ENCODE measurements around the gene SEC14L5.

SEC14L5 gene

DNA sequence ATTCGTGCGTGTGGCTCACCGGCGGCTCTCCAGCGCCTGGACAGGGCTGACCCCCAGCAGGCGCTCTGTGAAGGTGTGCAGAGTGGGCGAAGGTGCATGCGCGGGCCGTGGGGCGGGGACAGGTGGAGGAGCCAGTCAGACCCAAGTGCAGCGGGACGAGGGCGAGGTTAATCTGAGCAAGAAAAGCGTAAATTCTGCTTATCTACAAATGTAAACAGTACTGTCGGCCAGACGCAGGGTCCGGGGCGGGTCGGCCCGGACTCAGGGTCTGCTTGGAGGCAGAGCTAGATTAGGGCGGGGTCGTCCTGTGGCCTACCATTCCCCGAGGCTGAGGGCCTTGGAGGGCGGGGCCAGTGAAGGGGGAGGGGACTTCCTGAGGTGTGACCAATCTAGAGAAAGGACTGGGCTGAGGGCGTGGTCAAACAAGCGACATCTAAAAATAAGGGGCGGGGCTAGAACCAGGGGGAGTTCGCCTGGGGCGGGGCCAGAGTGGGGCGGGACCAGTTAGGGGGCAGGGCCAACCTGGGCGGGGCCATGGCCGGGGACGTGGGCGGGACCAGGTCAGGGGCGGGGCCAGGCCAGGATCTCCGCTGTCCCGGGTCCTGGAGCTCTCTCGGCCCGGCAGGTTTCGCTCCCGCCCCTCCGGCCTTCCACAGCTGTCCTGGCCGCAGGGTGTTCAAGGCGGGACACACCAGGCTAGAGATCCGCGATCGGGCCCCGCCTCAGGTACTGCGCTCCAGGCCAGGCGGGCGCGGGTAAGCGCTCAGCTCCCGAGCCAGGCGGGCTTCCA is at the start of gene SEC14L5:
Gene SEC14L5 (plus strand): TSS at position 611 of the 790 bp plus-strand sequence. CDS start 994 bp downstream, outside the sequence.
- Histone ChIP-seq H3K27me3 (ENCODE audit: low read depth, low read length) (no peaks in the 10 kb centered on the region), H3K36me3 (ENCODE audit: control insufficient read depth in 1 of 2, insufficient read depth in 2 of 2, low read length in 2 of 2) (no peaks in the 10 kb centered on the region), H3K4me3 (ENCODE audit: low read depth in 1 of 2, low read length in 2 of 2) (peak within 1 kb of the TSS; percentile 59 to 81), H3K27ac (ENCODE audit: low read length) (peak within 1 kb of the TSS; percentile 29), H3K4me1 (ENCODE audit: control insufficient read depth in 1 of 2, insufficient read depth in 2 of 2, low read length in 2 of 2) (peaks cover 0 to 21% of the 10 kb centered on the region in 2 donors), H3K9me3 (ENCODE audit: control insufficient read depth in 1 of 2, low read length in 2 of 2) (no peaks in the 10 kb centered on the region)

DNA sequence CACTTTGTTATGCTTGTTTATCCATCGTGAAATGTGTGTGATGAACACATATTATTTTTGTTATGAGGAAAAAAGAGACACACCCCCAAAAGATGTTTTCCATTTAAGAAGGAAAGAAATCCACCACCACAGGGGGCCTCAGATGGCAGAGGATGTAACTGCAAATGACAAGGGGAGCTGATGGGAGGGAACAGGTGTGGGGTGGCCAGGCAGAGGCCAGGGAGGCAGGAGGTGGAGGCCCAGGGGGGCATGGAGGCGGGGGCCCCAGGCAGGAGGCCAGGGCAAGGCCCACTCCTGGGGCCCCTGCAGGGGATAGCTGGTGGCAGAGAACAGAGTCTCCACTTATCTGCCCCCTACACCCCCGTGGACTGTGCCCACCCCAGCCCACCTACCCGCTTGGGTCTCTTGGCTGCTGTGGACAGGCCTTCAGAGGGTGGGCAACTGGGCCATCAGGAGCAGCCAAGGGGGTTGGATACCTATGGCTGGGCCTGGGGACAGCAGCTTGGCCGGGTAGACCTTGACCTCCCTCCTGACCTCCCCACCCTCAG is 49.2 kb upstream of the SEC14L5 start:
- H3K36me3 ChIP-seq (ENCODE audit: control insufficient read depth in 1 of 2, insufficient read depth in 2 of 2, low read length in 2 of 2) = no peaks in the 10 kb centered on the region

DNA sequence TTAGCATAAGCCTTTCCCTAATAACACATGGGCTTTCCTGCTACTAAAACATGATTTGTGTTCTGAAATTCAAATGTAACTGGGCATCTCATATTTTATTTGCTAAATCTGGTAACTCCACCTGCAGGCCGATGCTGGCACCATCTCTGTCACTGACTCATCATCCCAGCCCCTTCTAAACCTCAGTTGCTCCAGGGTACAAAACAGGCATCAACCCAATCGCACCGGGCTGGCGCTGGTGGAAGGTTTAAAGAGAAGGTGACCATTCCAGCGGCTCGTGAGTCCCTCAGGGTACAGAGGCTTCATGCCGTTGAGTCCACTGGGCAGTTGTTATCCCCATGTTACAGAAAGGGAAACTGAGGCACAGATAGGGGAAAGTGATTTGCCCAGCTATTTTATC is 48.3 kb upstream of the SEC14L5 start:
- no peaks in the 10 kb centered on the region for H3K4me1 ChIP-seq (ENCODE audit: control insufficient read depth in 1 of 2, insufficient read depth in 2 of 2, low read length in 2 of 2)
- H3K27me3 ChIP-seq (ENCODE audit: low read depth, low read length) = no peaks in the 10 kb centered on the region

More for the DNA sequence above, 49.2 kb upstream of the SEC14L5 start:
- H3K4me3 ChIP-seq (ENCODE audit: low read depth in 1 of 2, low read length in 2 of 2) = no peak overlapping the region
- H3K27ac ChIP-seq (ENCODE audit: low read length) = no peak overlapping the region
- no peaks in the 10 kb centered on the region for H3K9me3 ChIP-seq (ENCODE audit: control insufficient read depth in 1 of 2, low read length in 2 of 2)
- no peaks in the 10 kb centered on the region for H3K27me3 ChIP-seq (ENCODE audit: low read depth, low read length)
- H3K4me1 ChIP-seq (ENCODE audit: control insufficient read depth in 1 of 2, insufficient read depth in 2 of 2, low read length in 2 of 2) = no peaks in the 10 kb centered on the region

DNA sequence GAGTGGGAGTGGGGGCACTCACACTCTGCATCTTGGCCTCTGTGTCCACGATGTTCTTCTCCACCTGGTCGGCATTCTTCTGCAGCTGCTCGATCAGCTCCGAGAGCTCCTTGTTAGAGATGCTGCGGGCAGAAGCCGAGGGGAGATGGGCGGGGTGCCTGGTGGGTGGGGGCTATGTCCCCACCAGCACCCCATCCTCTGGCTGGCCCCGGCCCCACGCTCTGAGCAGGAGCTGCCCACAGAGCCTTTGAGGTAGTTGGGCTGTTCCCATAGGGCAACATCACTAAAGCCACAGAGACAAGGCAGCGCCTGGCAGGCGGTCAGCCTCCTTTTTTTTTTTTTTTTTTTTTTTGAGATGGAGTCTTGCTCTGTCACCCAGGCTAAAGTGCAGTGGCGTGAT is 47.3 kb upstream of the SEC14L5 start:
- no peak overlapping the region for H3K27ac ChIP-seq (ENCODE audit: low read length)

More for the DNA sequence above, 48.3 kb upstream of the SEC14L5 start:
- Histone ChIP-seq H3K9me3 (ENCODE audit: control insufficient read depth in 1 of 2, low read length in 2 of 2) (no peaks in the 10 kb centered on the region), H3K4me3 (ENCODE audit: low read depth in 1 of 2, low read length in 2 of 2) (no peak overlapping the region), H3K36me3 (ENCODE audit: control insufficient read depth in 1 of 2, insufficient read depth in 2 of 2, low read length in 2 of 2) (no peaks in the 10 kb centered on the region), H3K27ac (ENCODE audit: low read length) (no peak overlapping the region)

DNA sequence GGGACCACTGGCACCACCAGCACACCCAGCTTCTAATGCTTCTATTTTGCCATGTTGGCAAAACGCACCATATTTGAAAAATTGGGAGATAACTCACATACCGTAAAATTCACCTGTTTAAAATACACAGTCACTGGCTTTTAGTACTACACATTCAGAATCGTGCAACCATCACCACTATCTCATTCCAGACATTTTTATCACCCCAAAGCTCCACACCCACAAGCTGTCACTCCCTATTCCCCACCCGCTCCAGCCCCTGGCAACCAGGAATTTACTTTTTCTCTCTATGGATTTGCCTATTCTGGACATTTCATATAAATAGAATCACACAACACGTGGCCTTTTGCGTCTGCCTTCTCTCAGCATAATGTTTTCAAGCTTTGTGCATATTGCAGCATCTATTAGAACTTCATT is 46.2 kb upstream of the SEC14L5 start:
- no peak overlapping the region for H3K4me3 ChIP-seq (ENCODE audit: low read depth in 1 of 2, low read length in 2 of 2)
- no peak overlapping the region for H3K27ac ChIP-seq (ENCODE audit: low read length)
- H3K36me3 ChIP-seq (ENCODE audit: control insufficient read depth in 1 of 2, insufficient read depth in 2 of 2, low read length in 2 of 2) = no peaks in the 10 kb centered on the region
- no peaks in the 10 kb centered on the region for H3K9me3 ChIP-seq (ENCODE audit: control insufficient read depth in 1 of 2, low read length in 2 of 2)
- H3K4me1 ChIP-seq (ENCODE audit: control insufficient read depth in 1 of 2, insufficient read depth in 2 of 2, low read length in 2 of 2) = no peaks in the 10 kb centered on the region
- no peaks in the 10 kb centered on the region for H3K27me3 ChIP-seq (ENCODE audit: low read depth, low read length)

More for the DNA sequence above, 47.3 kb upstream of the SEC14L5 start:
- no peaks in the 10 kb centered on the region for H3K36me3 ChIP-seq (ENCODE audit: control insufficient read depth in 1 of 2, insufficient read depth in 2 of 2, low read length in 2 of 2)
- H3K4me3 ChIP-seq (ENCODE audit: low read depth in 1 of 2, low read length in 2 of 2) = no peak overlapping the region
- no peaks in the 10 kb centered on the region for H3K27me3 ChIP-seq (ENCODE audit: low read depth, low read length)
- H3K4me1 ChIP-seq (ENCODE audit: control insufficient read depth in 1 of 2, insufficient read depth in 2 of 2, low read length in 2 of 2) = no peaks in the 10 kb centered on the region
- no peaks in the 10 kb centered on the region for H3K9me3 ChIP-seq (ENCODE audit: control insufficient read depth in 1 of 2, low read length in 2 of 2)

DNA sequence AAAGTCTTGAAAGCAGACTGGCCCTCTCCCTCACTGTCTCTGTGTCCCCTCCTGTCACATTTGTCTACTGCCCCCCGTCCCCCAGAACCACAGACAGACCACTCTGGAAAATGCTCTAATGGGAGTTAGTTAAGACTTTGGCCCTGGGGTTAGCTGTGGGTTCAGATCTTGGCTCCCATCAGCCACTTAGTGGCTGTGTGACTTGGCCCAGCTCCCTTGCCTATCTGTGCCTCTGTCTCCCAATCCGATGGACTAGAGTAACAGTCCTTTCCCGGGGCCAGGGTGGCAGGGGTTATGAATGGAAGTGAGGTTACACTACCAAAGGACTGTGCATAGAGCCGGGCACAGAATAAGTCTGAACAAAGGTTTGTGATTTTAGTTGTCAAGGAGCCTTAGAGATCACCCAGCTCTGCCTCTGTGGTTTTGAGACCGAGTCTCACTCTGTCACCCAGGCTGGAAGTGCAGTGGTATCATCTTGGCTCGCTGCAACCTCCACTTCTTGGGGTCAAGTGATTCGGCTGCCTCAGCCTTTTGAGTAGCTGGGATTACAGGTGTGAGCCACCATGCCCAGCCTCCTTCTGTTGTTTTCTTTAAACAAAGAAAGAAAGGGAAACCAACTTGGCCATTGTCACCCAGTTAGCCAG is 44.9 kb upstream of the SEC14L5 start:
- Histone ChIP-seq H3K36me3 (ENCODE audit: control insufficient read depth in 1 of 2, insufficient read depth in 2 of 2, low read length in 2 of 2) (no peaks in the 10 kb centered on the region), H3K4me3 (ENCODE audit: low read depth in 1 of 2, low read length in 2 of 2) (no peak overlapping the region), H3K27me3 (ENCODE audit: low read depth, low read length) (no peaks in the 10 kb centered on the region), H3K4me1 (ENCODE audit: control insufficient read depth in 1 of 2, insufficient read depth in 2 of 2, low read length in 2 of 2) (no peaks in the 10 kb centered on the region), H3K27ac (ENCODE audit: low read length) (no peak overlapping the region), H3K9me3 (ENCODE audit: control insufficient read depth in 1 of 2, low read length in 2 of 2) (no peaks in the 10 kb centered on the region)

DNA sequence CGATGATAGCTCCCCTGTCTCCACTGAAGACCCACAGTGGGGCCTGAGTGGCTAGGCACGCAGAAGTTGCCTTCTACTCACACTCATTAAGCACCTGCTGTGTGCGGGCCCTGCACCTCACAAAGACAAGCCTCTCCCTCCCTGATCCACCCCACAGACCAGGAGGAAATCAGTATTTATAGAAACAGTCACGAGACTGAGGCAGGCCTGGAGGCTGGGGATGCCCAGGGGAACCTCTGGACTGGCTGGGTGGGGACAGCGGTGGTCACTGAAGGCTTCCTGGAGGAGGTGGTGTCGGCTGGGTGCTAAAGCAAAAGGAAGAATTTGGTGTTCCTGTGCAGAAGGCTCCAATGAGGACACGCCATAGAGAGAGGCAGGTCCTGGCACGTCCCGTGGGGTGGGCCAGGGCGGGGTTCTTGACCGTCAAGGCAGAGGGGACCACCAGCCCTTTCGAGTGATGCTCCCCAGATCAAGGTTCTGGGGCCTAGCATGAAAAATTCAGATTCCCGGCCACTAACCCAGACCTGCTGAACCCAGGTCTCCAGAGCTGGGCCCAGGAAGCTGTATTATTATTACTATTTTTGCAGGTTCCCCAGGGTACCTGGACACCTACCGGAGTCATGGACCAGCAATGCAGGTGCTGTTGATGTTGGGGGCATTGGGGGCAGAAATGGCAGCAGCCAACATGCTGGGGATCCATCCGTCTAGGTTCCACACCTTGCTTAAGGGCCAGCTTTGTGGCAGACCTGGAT is 44.2 kb upstream of the SEC14L5 start:
- no peak overlapping the region for H3K4me3 ChIP-seq (ENCODE audit: low read depth in 1 of 2, low read length in 2 of 2)
- H3K27ac ChIP-seq (ENCODE audit: low read length) = no peak overlapping the region
- no peaks in the 10 kb centered on the region for H3K9me3 ChIP-seq (ENCODE audit: control insufficient read depth in 1 of 2, low read length in 2 of 2)
- no peaks in the 10 kb centered on the region for H3K4me1 ChIP-seq (ENCODE audit: control insufficient read depth in 1 of 2, insufficient read depth in 2 of 2, low read length in 2 of 2)
- no peaks in the 10 kb centered on the region for H3K27me3 ChIP-seq (ENCODE audit: low read depth, low read length)
- no peaks in the 10 kb centered on the region for H3K36me3 ChIP-seq (ENCODE audit: control insufficient read depth in 1 of 2, insufficient read depth in 2 of 2, low read length in 2 of 2)

DNA sequence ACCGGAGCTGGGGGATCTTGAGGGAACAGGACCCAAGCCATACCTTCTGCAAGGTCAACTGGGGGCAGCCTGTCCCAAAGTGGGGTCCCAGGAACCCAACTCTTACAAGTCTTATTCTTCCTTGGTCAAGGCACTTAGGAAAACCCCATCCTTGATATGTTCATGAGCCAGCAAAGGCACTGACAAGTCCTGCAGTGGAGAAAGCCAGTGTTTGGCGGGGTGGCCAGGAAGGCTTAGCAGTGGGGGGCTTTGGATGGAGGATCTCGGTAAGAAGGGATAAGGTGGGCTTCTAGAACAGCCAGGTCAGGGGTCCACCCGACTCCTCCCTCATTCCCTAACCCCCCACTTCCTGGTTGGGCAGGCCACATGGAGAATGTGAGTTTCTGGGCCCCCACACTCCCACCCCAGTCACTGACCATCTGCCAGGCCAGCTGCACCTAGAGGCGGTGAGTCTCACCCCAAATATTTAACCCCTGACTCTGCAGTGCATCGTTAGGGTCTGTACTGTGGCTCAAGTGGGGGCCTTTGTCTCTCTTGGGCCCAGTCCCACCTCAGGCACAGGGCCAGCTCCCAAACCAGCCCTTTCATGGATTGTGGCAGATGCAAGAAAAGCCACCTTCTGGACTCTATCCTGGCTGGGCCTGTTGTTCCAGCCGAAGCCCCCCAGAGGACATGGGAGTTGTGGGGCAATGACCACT is 43.5 kb upstream of the SEC14L5 start:
- Histone ChIP-seq H3K27me3 (ENCODE audit: low read depth, low read length) (no peaks in the 10 kb centered on the region), H3K4me3 (ENCODE audit: low read depth in 1 of 2, low read length in 2 of 2) (no peak overlapping the region), H3K4me1 (ENCODE audit: control insufficient read depth in 1 of 2, insufficient read depth in 2 of 2, low read length in 2 of 2) (no peaks in the 10 kb centered on the region), H3K27ac (ENCODE audit: low read length) (no peak overlapping the region), H3K9me3 (ENCODE audit: control insufficient read depth in 1 of 2, low read length in 2 of 2) (no peaks in the 10 kb centered on the region), H3K36me3 (ENCODE audit: control insufficient read depth in 1 of 2, insufficient read depth in 2 of 2, low read length in 2 of 2) (no peaks in the 10 kb centered on the region)

DNA sequence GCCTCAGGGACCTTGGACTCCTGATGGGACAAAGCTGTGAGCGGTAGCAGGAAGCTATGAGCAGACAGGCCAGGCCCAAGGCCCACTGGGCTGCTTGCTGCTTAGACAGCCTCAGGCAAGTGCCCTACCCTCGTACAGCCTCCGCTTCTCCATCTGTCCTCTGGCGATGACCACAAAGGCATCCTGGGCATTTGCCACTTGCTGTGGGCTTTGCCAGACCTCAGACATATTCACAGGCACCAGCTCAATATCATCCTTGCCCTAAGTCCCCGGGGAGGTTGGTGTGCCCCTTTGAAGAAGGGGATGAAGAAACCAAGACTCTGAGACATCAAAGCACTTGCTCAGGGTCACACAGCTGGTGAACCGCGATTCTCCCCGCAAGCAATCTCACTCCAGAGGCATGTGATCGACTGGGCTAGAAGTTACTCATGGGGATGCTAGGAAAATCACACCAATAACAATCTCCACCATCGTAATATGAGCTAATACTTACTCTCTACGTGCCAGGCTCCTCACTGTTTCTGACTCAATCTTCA is 42.8 kb upstream of the SEC14L5 start:
- no peaks in the 10 kb centered on the region for H3K36me3 ChIP-seq (ENCODE audit: control insufficient read depth in 1 of 2, insufficient read depth in 2 of 2, low read length in 2 of 2)
- H3K27ac ChIP-seq (ENCODE audit: low read length) = no peak overlapping the region
- no peaks in the 10 kb centered on the region for H3K4me1 ChIP-seq (ENCODE audit: control insufficient read depth in 1 of 2, insufficient read depth in 2 of 2, low read length in 2 of 2)
- no peaks in the 10 kb centered on the region for H3K27me3 ChIP-seq (ENCODE audit: low read depth, low read length)
- no peaks in the 10 kb centered on the region for H3K9me3 ChIP-seq (ENCODE audit: control insufficient read depth in 1 of 2, low read length in 2 of 2)
- no peak overlapping the region for H3K4me3 ChIP-seq (ENCODE audit: low read depth in 1 of 2, low read length in 2 of 2)

DNA sequence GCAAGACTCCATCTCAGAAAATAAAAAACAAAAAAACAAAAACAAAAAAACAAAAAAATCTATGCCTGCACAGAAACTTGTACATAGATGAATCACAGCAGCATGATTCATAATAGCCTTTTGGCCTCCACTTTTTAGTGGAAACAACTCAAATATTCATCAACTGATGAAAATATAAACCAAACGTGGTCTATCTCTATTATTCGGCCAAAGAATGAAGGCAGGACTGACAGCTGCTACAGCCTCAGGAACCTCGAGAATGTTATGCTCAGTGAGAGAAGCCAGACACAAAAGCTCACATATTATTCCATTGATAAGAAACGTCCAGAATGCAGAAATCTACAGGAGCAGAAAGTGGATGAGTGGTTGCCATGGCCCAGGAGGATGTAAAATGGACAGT is 41.0 kb upstream of the SEC14L5 start:
- Histone ChIP-seq H3K36me3 (ENCODE audit: control insufficient read depth in 1 of 2, insufficient read depth in 2 of 2, low read length in 2 of 2) (no peaks in the 10 kb centered on the region), H3K27ac (ENCODE audit: low read length) (no peak overlapping the region), H3K27me3 (ENCODE audit: low read depth, low read length) (no peaks in the 10 kb centered on the region), H3K4me3 (ENCODE audit: low read depth in 1 of 2, low read length in 2 of 2) (no peak overlapping the region), H3K9me3 (ENCODE audit: control insufficient read depth in 1 of 2, low read length in 2 of 2) (no peaks in the 10 kb centered on the region), H3K4me1 (ENCODE audit: control insufficient read depth in 1 of 2, insufficient read depth in 2 of 2, low read length in 2 of 2) (no peaks in the 10 kb centered on the region)

Data from muscle layer of duodenum (tissue), 2 donors.